ENCODE results near the gene PLAC9.

The PLAC9 gene

GRCh38 chr10:80192553-80192952, 60.0 kb downstream of the PLAC9 start:
- Histone ChIP-seq H3K27ac (ENCODE audit: poor library complexity, severe bottlenecking) (no peak overlapping the region), H3K4me1 (ENCODE audit: insufficient read depth, poor library complexity, severe bottlenecking) (peaks cover 20% of the 10 kb centered on the region), H3K4me3 (ENCODE audit: severe bottlenecking) (no peak overlapping the region), H3K36me3 (ENCODE audit: low read depth) (peaks cover 27% of the 10 kb centered on the region), H3K27me3 (ENCODE audit: insufficient read depth, poor library complexity, severe bottlenecking) (no peaks in the 10 kb centered on the region), H3K9me3 (ENCODE audit: severe bottlenecking) (no peaks in the 10 kb centered on the region)
- ATAC-seq (ENCODE audit: low read depth) (no peak), DNase-seq (ENCODE audit: low spot score) (no peak)
- TF ChIP-seq, protein P1, sequence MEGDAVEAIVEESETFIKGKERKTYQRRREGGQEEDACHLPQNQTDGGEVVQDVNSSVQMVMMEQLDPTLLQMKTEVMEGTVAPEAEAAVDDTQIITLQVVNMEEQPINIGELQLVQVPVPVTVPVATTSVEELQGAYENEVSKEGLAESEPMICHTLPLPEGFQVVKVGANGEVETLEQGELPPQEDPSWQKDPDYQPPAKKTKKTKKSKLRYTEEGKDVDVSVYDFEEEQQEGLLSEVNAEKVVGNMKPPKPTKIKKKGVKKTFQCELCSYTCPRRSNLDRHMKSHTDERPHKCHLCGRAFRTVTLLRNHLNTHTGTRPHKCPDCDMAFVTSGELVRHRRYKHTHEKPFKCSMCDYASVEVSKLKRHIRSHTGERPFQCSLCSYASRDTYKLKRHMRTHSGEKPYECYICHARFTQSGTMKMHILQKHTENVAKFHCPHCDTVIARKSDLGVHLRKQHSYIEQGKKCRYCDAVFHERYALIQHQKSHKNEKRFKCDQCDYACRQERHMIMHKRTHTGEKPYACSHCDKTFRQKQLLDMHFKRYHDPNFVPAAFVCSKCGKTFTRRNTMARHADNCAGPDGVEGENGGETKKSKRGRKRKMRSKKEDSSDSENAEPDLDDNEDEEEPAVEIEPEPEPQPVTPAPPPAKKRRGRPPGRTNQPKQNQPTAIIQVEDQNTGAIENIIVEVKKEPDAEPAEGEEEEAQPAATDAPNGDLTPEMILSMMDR (IDR thresholded peaks at IDR 0.05; ENCODE audit: poor library complexity, severe bottlenecking), result no peak

GRCh38 chr10:80194373-80195045, 62.0 kb downstream of the PLAC9 start:
- DNase-seq (ENCODE audit: low spot score), result no peak
- no peak for ATAC-seq (ENCODE audit: low read depth)
- H3K27ac ChIP-seq (ENCODE audit: poor library complexity, severe bottlenecking), result no peak overlapping the region
- H3K36me3 ChIP-seq (ENCODE audit: low read depth), result peaks cover 32% of the 10 kb centered on the region
- H3K4me3 ChIP-seq (ENCODE audit: severe bottlenecking), result no peak overlapping the region
- H3K27me3 ChIP-seq (ENCODE audit: insufficient read depth, poor library complexity, severe bottlenecking), result no peaks in the 10 kb centered on the region
- TF ChIP-seq, protein P1 (IDR thresholded peaks at IDR 0.05; ENCODE audit: poor library complexity, severe bottlenecking), result no peak
- H3K9me3 ChIP-seq (ENCODE audit: severe bottlenecking), result no peaks in the 10 kb centered on the region
- H3K4me1 ChIP-seq (ENCODE audit: insufficient read depth, poor library complexity, severe bottlenecking), result peaks cover 20% of the 10 kb centered on the region

Measured in RWPE2 (cell line).